Stomach (tissue), 9 donors: ENCODE results near the gene PDP2. TPM values are rescaled to one million over a fixed set of nuclear protein-coding genes. Genes with fewer than 3 reads are reported as not detected.

Source experiments
- DNase-seq, 2 donors: peaks; one replicate each; pipeline versions ENCODE4 v3.0.0 to v3.0.0-alpha.2; 2013 to 2019
- H3K27ac ChIP-seq, 5 donors: fragments of 200-600 bp in 4 of 5; sonication (generic) in 4 of 5; one replicate each; pipeline ENCODE4 v1.5.1; 2013 to 2019; ENCODE audit warnings: mild to moderate bottlenecking in 1 of 5, moderate library complexity in 1 of 5
- H3K27me3 ChIP-seq, 3 donors: fragments of 200-600 bp; sonication (generic); one replicate each; pipeline ENCODE4 v1.5.1; 2017 to 2019; ENCODE audit warnings: mixed run types in 1 of 3
- H3K36me3 ChIP-seq, 4 donors: fragments of 200-600 bp; sonication (generic); 1 replicate in 3 of 4; 2 replicates in 1 of 4; pipeline ENCODE4 v1.5.1; 2016 to 2019
- H3K4me1 ChIP-seq, 4 donors: fragments of 200-600 bp; sonication (generic); one replicate each; pipeline ENCODE4 v1.5.1; 2016 to 2019
- H3K4me3 ChIP-seq, 4 donors: fragments of 200-600 bp; sonication (generic) in 3 of 4; one replicate each; pipeline ENCODE4 v1.5.1; 2016 to 2019; ENCODE audit warnings: mild to moderate bottlenecking in 1 of 4
- H3K9me3 ChIP-seq, 4 donors: fragments of 200-600 bp; sonication (generic); one replicate each; pipeline ENCODE4 v1.5.1; 2016 to 2019
- EP300 ChIP-seq: sonication (generic); formaldehyde crosslinking; IDR thresholded peaks from one replicate; pipeline ENCODE4 v1.6.1; 2017; ENCODE audit warnings: antibody characterized with exemption
- POLR2A ChIP-seq, 4 donors: fragments of 450-650 bp; IDR thresholded peaks; one replicate each; pipeline ENCODE4 v1.6.1; 2016; ENCODE audit warnings: antibody characterized with exemption in 4 of 4, control low read depth in 2 of 4, mild to moderate bottlenecking in 1 of 4, moderate library complexity in 1 of 4
- POLR2AphosphoS5 ChIP-seq, 3 donors: sonication (generic); formaldehyde crosslinking; IDR thresholded peaks; one replicate each; pipeline ENCODE4 v1.6.1; 2016; ENCODE audit warnings: antibody characterized with exemption in 3 of 3
- WGBS, 5 donors: extraction: QIAGEN DNeasy Blood & Tissue Kit in 3 of 5; methylation state at CpG; one replicate each; pipeline versions ENCODE4 v1.1.5 to v1.1.7; 2013 to 2018; 5-methylcytosine and 5-hydroxymethylcytosine counted together
- intact Hi-C: fragments of 100-400 bp; cut with DNase I; formaldehyde crosslinking; loops from one replicate; pipeline ENCODE4 v1.15.1; 2023; ENCODE audit warnings: low total_unique reads
- polyA plus RNA-seq, 3 donors: library from polyadenylated mRNA; stranded (reverse); fragments of 200-250 nt; gene quantifications; one replicate each; pipeline ENCODE4 v1.2.3, GENCODE V29; 2013
- total RNA-seq, 5 donors: library from RNA; depleted of rRNA; stranded (reverse); fragments of >200 nt; gene quantifications; one replicate each; pipeline versions ENCODE4 v1.1.0 to v1.2.3, GENCODE V29; 2014 to 2016
- TF ChIP-seq, protein P1 (sequence below), 7 experiments: fragments of 450-650 bp in 4 of 7; fragments of 200-600 bp in 3 of 7; sonication (generic) in 3 of 7; IDR thresholded peaks; one replicate each; pipeline ENCODE4 v1.5.1; 2016 to 2019; ENCODE audit warnings: antibody characterized with exemption in 7 of 7, control low read depth in 2 of 7, mild to moderate bottlenecking in 1 of 7
- donor health status: healthy with polysubstance abuse.
- donor health status: Bipolar disorder and iron deficiency.
- donor health status: healthy.

PDP2 gene
- total and polyA plus RNA-seq, 8 donors: 1.6 to 96.9 (median 5.0) TPM

DNA sequence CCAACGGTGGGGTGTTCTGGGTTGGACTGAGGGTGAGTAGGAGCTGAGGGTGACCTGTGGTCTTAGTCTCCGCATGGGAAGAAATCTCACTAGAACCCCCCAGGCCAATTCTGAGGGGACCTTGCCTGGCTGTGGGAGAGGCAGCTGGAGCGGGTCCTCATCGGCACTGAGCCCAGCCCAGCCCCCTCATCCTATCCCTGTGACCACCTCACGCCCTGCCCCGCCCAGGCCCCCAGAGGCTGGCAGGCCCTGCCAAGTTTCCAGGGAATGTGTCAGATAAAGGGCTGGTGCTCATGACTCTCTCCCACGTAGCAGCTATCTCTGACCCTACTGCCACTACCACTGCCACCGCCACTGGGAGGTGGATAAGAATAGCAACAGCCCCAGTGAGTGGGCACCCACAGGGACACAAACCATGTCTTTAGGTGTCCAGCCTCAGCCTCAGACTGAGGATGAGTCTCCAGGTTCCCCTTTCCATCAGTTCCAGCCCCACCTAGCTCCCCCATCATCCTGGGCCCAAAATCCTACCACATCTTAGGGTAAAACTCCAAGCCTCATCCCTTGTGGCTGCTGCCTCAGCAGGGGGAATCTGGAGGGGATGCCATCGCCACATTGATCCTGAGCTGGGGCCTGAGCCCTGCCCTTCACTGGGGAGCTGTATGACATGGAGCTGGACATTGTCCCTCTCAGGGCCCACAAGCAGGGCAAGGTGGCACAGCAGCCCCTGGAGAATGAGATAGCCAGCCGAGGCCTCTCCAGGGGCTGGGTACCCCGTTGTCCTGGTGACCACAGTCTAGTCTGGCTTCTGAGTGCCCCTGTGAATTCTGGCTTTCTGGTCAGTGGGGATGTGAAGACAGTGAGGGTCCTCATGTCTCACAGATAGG is 23.5 kb downstream of the PDP2 start:
- Histone ChIP-seq H3K4me1 (peaks cover 53 to 78% (median 62%) of the 10 kb centered on the region in 4 donors), H3K9me3 (no peaks in the 10 kb centered on the region)
- 44 to 73% (median 61%) methylated on average over 6 to 11 of the region's 11 CpGs for WGBS, 5 donors

DNA sequence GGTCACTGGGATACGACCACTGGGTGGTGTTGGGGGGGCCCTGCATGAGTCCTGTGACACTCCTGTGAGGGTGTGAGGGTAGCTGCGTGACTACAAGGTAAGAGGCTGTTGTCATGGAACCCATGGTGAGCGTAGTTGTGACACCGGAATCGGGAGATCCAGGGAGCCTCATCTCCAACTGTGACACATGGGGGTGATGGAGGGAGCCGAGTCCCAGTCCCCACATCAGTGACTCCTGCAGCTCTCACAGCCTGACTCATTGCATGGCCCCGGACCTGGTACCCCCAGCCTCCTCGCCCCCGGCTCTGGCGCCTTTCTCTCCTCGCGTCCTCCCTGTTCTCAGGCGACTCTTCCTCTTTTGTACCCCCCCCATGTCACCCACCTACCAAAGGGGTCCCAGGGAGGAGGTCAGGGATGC is 24.1 kb downstream of the PDP2 start:
- WGBS, 5 donors: 83 to 88% (median 87%) methylated on average over 13 of the region's 13 CpGs
- H3K27ac ChIP-seq: peak overlapping the region in 4 of 5 donors; percentile 59 to 88 (median 63)
- no peaks in the 10 kb centered on the region for H3K27me3 ChIP-seq
- H3K4me3 ChIP-seq: no peak overlapping the region
- intact Hi-C loops: no loop called here
- peaks cover 46 to 71% (median 57%) of the 10 kb centered on the region in 4 donors for H3K4me1 ChIP-seq
- no peaks in the 10 kb centered on the region for H3K36me3 ChIP-seq
- no peak for DNase-seq
- H3K9me3 ChIP-seq: no peaks in the 10 kb centered on the region
- TF ChIP-seq, protein P1, sequence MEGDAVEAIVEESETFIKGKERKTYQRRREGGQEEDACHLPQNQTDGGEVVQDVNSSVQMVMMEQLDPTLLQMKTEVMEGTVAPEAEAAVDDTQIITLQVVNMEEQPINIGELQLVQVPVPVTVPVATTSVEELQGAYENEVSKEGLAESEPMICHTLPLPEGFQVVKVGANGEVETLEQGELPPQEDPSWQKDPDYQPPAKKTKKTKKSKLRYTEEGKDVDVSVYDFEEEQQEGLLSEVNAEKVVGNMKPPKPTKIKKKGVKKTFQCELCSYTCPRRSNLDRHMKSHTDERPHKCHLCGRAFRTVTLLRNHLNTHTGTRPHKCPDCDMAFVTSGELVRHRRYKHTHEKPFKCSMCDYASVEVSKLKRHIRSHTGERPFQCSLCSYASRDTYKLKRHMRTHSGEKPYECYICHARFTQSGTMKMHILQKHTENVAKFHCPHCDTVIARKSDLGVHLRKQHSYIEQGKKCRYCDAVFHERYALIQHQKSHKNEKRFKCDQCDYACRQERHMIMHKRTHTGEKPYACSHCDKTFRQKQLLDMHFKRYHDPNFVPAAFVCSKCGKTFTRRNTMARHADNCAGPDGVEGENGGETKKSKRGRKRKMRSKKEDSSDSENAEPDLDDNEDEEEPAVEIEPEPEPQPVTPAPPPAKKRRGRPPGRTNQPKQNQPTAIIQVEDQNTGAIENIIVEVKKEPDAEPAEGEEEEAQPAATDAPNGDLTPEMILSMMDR (IDR thresholded peaks at IDR 0.05): no peak
- TF ChIP-seq POLR2AphosphoS5 (IDR thresholded peaks at IDR 0.05): no peak
- no peak for TF ChIP-seq EP300
- no peak for TF ChIP-seq POLR2A (IDR thresholded peaks at IDR 0.05)

More for the DNA sequence above, 23.5 kb downstream of the PDP2 start:
- H3K36me3 ChIP-seq: no peaks in the 10 kb centered on the region
- TF ChIP-seq, protein P1 (IDR thresholded peaks at IDR 0.05): no peak
- TF ChIP-seq POLR2A (IDR thresholded peaks at IDR 0.05): no peak
- TF ChIP-seq EP300: no peak
- peak in 1 of 3 donors; percentile 11 for TF ChIP-seq POLR2AphosphoS5 (IDR thresholded peaks at IDR 0.05)
- H3K27me3 ChIP-seq: no peaks in the 10 kb centered on the region
- DNase-seq: peak; percentile 50 to 65
- intact Hi-C loops: no loop called here
- no peak overlapping the region for H3K4me3 ChIP-seq
- peak overlapping the region in 4 of 5 donors; percentile 59 to 88 (median 63) for H3K27ac ChIP-seq

DNA sequence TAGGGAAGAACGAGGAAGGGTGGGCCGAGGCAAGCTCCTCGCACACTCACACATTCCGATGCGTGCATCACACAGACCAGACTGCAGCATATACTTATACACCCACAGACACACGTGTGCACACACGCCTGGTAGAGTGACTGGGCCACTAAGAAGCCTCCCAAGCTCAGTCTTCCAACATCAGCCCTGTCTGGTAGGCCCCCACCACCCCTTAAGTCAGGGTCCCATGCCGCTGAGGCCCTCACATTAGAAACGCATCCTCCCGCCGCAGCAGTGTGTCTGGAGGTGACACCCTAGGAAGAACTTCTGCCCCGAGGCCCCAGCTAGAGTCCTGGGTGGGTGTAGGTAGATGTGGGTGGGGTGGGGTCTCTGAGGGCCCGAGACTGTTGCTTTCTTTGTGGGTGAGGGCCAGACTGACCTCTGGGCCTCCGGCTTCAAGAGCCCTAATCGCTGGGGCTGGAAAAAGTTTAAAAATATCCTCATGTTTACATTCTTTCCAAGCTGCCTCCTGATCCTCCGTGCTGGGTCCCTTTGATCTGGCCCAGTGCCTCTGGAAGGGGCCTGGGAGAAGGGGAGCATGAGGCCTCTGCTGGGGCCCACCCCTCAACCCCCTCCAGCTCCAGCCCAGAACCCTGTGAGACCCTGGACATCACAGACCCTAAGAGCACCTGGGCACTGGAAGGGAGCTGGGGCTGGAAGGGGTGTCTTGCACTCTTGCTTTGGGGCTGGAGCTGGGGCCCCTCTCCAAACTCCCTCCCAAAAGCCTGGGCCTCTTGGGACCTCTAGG is 24.7 kb downstream of the PDP2 start:
- Histone ChIP-seq H3K27ac (peak overlapping the region; percentile 9 to 88 (median 59)), H3K27me3 (no peaks in the 10 kb centered on the region), H3K36me3 (no peaks in the 10 kb centered on the region), H3K4me1 (peaks cover 42 to 65% (median 52%) of the 10 kb centered on the region in 4 donors), H3K4me3 (no peak overlapping the region), H3K9me3 (no peaks in the 10 kb centered on the region)
- peak; percentile 37 to 75 for DNase-seq
- intact Hi-C loops: no loop called here
- WGBS, 5 donors: 35 to 49% (median 47%) methylated on average over 15 to 16 of the region's 16 CpGs
- TF ChIP-seq EP300 (no peak), POLR2A (IDR thresholded peaks at IDR 0.05) (no peak), POLR2AphosphoS5 (IDR thresholded peaks at IDR 0.05) (no peak)
- TF ChIP-seq, protein P1 (IDR thresholded peaks at IDR 0.05): no peak
